Measurements from ENCODE around the gene HILPDA. TPM values are rescaled to one million over a fixed set of nuclear protein-coding genes. Genes with fewer than 3 reads are reported as not detected.

The HILPDA gene
- polyA plus RNA-seq, 1 donor from 2014 or later: 16.6 TPM

- Histone ChIP-seq H3K9me3 (ENCODE audit: low read length) (no peaks in the 10 kb centered on the region), H3K27me3 (ENCODE audit: insufficient read depth, low read depth, low read length) (no peaks in the 10 kb centered on the region), H3F3A (ENCODE audit: insufficient read depth, low read length, poor library complexity, severe bottlenecking) (no peaks in the 10 kb centered on the region), H3K4me3 (ENCODE audit: low read length) (no peak overlapping the region), H3K79me2 (replicated peaks; ENCODE audit: insufficient read depth, low read length) (no peaks in the 10 kb centered on the region), H3K36me3 (ENCODE audit: insufficient read depth, low read length) (no peaks in the 10 kb centered on the region), H3K4me2 (ENCODE audit: low read length) (no peak overlapping the region), H3K9me2 (ENCODE audit: insufficient read depth, low read length) (no peaks in the 10 kb centered on the region), H3K27ac (ENCODE audit: low read length) (no peak overlapping the region), H2AFZ (ENCODE audit: low read depth, low read length) (no peak overlapping the region), H4K20me1 (ENCODE audit: insufficient read depth) (no peaks in the 10 kb centered on the region), H3K9ac (ENCODE audit: low read length) (no peak overlapping the region)
- TF ChIP-seq EZH2 (IDR thresholded peaks at IDR 0.05; ENCODE audit: borderline replicate concordance, insufficient read depth, low read length, poor library complexity, severe bottlenecking) (no peak), TAF1 (IDR thresholded peaks at IDR 0.05; ENCODE audit: low read depth) (no peak), EP300 (conservative IDR thresholded peaks at IDR 0.05; ENCODE audit: poor library complexity, severe bottlenecking) (no peak), RAD21 (conservative IDR thresholded peaks at IDR 0.05) (no peak), POLR2AphosphoS5 (IDR thresholded peaks at IDR 0.05) (no peak), CTCF (IDR thresholded peaks at IDR 0.05; ENCODE audit: poor library complexity, severe bottlenecking) (no peak), MXI1 (conservative IDR thresholded peaks at IDR 0.05; ENCODE audit: poor library complexity, severe bottlenecking) (no peak), REST (IDR thresholded peaks at IDR 0.05; ENCODE audit: borderline replicate concordance) (no peak), SMC3 (conservative IDR thresholded peaks at IDR 0.05; ENCODE audit: poor library complexity) (no peak)
Measured at GRCh38 chr7:128448751-128449302, 6.9 kb upstream of the HILPDA start.

- no peaks in the 10 kb centered on the region for H3K36me3 ChIP-seq (ENCODE audit: insufficient read depth, low read length)
- H4K20me1 ChIP-seq (ENCODE audit: insufficient read depth): no peaks in the 10 kb centered on the region
- no peak overlapping the region for H3K4me3 ChIP-seq (ENCODE audit: low read length)
- H2AFZ ChIP-seq (ENCODE audit: low read depth, low read length): no peak overlapping the region
- peaks cover 3% of the 10 kb centered on the region for H3K79me2 ChIP-seq (replicated peaks; ENCODE audit: insufficient read depth, low read length)
- H3K27me3 ChIP-seq (ENCODE audit: insufficient read depth, low read depth, low read length): no peaks in the 10 kb centered on the region
- H3K27ac ChIP-seq (ENCODE audit: low read length): no peak overlapping the region
- no peak overlapping the region for H3K9ac ChIP-seq (ENCODE audit: low read length)
- H3K4me2 ChIP-seq (ENCODE audit: low read length): no peak overlapping the region
- H3K9me3 ChIP-seq (ENCODE audit: low read length): no peaks in the 10 kb centered on the region
- H3K9me2 ChIP-seq (ENCODE audit: insufficient read depth, low read length): no peaks in the 10 kb centered on the region
- TF ChIP-seq POLR2AphosphoS5 (IDR thresholded peaks at IDR 0.05): no peak
- no peak for TF ChIP-seq CTCF (IDR thresholded peaks at IDR 0.05; ENCODE audit: poor library complexity, severe bottlenecking)
- TF ChIP-seq EP300 (conservative IDR thresholded peaks at IDR 0.05; ENCODE audit: poor library complexity, severe bottlenecking): no peak
- TF ChIP-seq REST (IDR thresholded peaks at IDR 0.05; ENCODE audit: borderline replicate concordance): no peak
- TF ChIP-seq SMC3 (conservative IDR thresholded peaks at IDR 0.05; ENCODE audit: poor library complexity): no peak
- no peak for TF ChIP-seq MXI1 (conservative IDR thresholded peaks at IDR 0.05; ENCODE audit: poor library complexity, severe bottlenecking)
- TF ChIP-seq RAD21 (conservative IDR thresholded peaks at IDR 0.05): no peak
- no peak for TF ChIP-seq EZH2 (IDR thresholded peaks at IDR 0.05; ENCODE audit: borderline replicate concordance, insufficient read depth, low read length, poor library complexity, severe bottlenecking)
- TF ChIP-seq TAF1 (IDR thresholded peaks at IDR 0.05; ENCODE audit: low read depth): no peak
- H3F3A ChIP-seq (ENCODE audit: insufficient read depth, low read length, poor library complexity, severe bottlenecking): no peaks in the 10 kb centered on the region
Measured at GRCh38 chr7:128450409-128450808, 5.3 kb upstream of the HILPDA start.
